Ascending aorta (tissue), 2 donors: ENCODE measurements around the gene QPRT. TPM values are rescaled to one million over a fixed set of nuclear protein-coding genes. Genes with fewer than 3 reads are reported as not detected.
"Not testable (repeated sequence)": the region's sequence is repeated elsewhere in the genome, so short reads cannot be mapped to it uniquely, and the experiment has no call there.

Experiments
- DNase-seq, 2 donors: peaks; one replicate each; pipeline ENCODE4 v3.0.0-alpha.2; 2019; ENCODE audit warnings: low spot score in 2 of 2
- H3K27ac ChIP-seq, 2 donors: fragments of 200-600 bp; sonication (generic); one replicate each; pipeline ENCODE4 v1.5.1; 2016 to 2017; ENCODE audit warnings: mild to moderate bottlenecking in 1 of 2
- H3K27me3 ChIP-seq: fragments of 200-600 bp; sonication (generic); one replicate; pipeline ENCODE4 v1.5.1; 2017
- H3K36me3 ChIP-seq, 2 donors: fragments of 200-600 bp; sonication (generic); one replicate each; pipeline ENCODE4 v1.5.1; 2016
- H3K4me1 ChIP-seq, 2 donors: fragments of 200-600 bp; sonication (generic); one replicate each; pipeline ENCODE4 v1.5.1; 2016 to 2017; ENCODE audit warnings: mild to moderate bottlenecking in 1 of 2
- H3K4me3 ChIP-seq, 2 donors: fragments of 200-600 bp; sonication (generic); one replicate each; pipeline ENCODE4 v1.5.1; 2016 to 2017; ENCODE audit warnings: mild to moderate bottlenecking in 1 of 2
- H3K9me3 ChIP-seq, 2 donors: fragments of 200-600 bp; sonication (generic); one replicate each; pipeline ENCODE4 v1.5.1; 2016
- intact Hi-C: fragments of 100-400 bp; cut with DNase I; formaldehyde crosslinking; loops from one replicate; pipeline ENCODE4 v1.15.1; 2023
- total RNA-seq: library from RNA; depleted of rRNA; stranded (reverse); fragments of >200 nt; gene quantifications from one replicate; pipeline ENCODE4 v1.1.0, GENCODE V29; 2016
- TF ChIP-seq, protein P1 (sequence below), 3 experiments: fragments of 200-600 bp in 2 of 3; fragments of 450-650 bp in 1 of 3; sonication (generic) in 2 of 3; IDR thresholded peaks; one replicate each; pipeline ENCODE4 v1.5.1; 2016 to 2019; ENCODE audit warnings: antibody characterized with exemption in 3 of 3, mild to moderate bottlenecking in 1 of 3, moderate library complexity in 1 of 3

The QPRT gene
- total RNA-seq = 5.7 TPM

DNA sequence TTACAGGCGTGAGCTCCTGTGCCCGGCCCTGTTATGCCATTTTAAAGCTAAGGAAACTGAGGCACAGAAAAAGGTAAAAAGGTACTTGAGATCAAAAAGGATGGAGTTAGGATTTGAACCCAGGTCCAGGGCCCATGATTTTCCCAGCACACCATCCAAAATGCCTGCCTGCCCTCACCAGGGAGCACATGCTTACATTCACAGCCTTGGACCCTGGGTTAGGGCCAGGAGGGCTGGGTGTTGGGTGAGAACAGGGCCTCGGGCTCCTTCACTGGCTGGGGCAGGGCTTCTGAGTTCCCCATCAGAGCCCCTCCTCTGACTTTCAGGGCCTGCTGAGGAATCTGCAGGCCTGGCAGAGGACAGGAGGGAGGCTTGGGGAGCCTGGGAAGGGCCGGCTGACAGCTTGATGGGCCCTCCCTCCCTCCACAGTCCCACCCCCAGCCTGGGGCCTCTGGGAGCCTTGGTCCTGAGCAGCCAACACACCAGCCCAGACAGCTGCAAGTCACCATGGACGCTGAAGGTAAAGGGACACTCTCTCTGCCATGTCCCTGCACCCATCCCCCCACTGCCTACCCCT is at the start of gene QPRT:
Gene QPRT (plus strand): TSS at position 490 of the 577 bp plus-strand sequence. CDS start 18 bp downstream, at position 508.
- TF ChIP-seq, protein P1, sequence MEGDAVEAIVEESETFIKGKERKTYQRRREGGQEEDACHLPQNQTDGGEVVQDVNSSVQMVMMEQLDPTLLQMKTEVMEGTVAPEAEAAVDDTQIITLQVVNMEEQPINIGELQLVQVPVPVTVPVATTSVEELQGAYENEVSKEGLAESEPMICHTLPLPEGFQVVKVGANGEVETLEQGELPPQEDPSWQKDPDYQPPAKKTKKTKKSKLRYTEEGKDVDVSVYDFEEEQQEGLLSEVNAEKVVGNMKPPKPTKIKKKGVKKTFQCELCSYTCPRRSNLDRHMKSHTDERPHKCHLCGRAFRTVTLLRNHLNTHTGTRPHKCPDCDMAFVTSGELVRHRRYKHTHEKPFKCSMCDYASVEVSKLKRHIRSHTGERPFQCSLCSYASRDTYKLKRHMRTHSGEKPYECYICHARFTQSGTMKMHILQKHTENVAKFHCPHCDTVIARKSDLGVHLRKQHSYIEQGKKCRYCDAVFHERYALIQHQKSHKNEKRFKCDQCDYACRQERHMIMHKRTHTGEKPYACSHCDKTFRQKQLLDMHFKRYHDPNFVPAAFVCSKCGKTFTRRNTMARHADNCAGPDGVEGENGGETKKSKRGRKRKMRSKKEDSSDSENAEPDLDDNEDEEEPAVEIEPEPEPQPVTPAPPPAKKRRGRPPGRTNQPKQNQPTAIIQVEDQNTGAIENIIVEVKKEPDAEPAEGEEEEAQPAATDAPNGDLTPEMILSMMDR (IDR thresholded peaks at IDR 0.05) = no peak
- Histone ChIP-seq H3K27me3 (no peaks in the 10 kb centered on the region), H3K4me1 (no peaks in the 10 kb centered on the region), H3K36me3 (no peaks in the 10 kb centered on the region), H3K27ac (no peak within 1 kb of the TSS), H3K4me3 (peak within 1 kb of the TSS; percentile 23 to 44), H3K9me3 (no peaks in the 10 kb centered on the region)
- intact Hi-C loops = no loop called here
- DNase-seq = no peak

DNA sequence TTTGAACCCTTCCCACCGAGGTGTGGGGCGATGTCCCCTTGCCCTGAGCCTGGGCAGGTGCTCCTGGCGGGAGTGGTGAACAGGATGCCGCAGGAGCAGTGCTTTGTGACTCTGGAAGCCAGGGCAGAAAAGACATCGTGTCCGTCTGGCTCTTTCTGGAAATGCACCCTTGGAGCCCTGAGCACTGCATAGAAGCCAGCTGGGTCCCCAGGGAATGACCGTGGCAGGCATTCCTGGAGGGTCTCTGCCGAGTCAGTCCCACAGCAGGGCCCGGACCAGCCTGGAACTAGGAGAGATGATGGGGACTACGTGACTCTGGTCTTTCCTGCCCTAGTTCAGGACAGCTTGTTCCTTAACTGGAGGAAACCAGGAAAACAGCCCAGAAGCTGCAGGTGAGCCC is 49.7 kb upstream of the QPRT start:
- intact Hi-C loops, H3K4me3 ChIP-seq, H3K9me3 ChIP-seq, H3K36me3 ChIP-seq, H3K4me1 ChIP-seq, H3K27me3 ChIP-seq: not testable (repeated sequence)
- H3K27ac ChIP-seq = peak overlapping the region; percentile 21 to 27
- peak in 1 of 2 donors; percentile 67 for DNase-seq

DNA sequence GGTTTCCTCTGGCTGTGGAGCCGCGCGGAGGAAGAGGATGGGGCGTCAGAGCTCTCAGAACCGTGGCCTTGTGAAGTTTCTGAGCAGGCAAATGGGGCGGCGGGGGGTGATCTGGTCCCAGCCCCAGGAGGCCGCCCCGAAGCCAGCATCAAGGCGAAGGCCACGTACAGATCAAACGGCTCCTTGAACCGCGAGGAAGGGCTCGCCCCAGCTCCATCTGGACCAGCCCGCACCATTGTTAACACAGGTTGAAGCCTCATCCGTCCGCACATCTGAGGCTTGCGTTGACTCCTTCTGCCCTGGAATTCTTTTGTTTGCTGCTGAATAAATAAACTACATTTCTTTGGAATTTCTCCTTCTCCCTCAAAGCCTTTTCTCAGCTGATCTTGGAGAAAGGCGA is 47.3 kb upstream of the QPRT start:
- H3K4me1 ChIP-seq, H3K4me3 ChIP-seq, H3K36me3 ChIP-seq, H3K27ac ChIP-seq, DNase-seq, intact Hi-C loops, H3K9me3 ChIP-seq, H3K27me3 ChIP-seq: not testable (repeated sequence)

DNA sequence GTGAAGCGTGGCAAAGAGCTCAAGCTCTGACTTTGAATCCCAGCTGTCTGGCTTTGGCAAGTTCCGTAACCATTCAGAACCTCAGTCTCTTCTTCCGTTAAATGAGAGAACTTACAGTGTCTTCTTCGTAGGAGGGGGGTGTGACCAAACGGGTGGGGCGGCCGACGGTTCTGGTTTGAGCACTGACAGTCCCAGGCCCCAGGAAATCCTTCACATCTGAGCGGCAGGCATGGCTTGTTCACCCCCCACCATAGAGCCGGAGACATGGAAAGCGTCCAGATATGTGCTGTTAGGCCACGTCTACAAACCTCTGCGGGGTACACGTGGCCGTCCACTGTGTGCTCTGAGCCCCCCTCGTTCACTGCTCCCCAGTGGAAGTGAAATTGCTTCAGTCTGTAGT is 43.1 kb upstream of the QPRT start:
- DNase-seq, H3K27me3 ChIP-seq, intact Hi-C loops, H3K36me3 ChIP-seq, H3K27ac ChIP-seq, H3K9me3 ChIP-seq, H3K4me1 ChIP-seq, H3K4me3 ChIP-seq: not testable (repeated sequence)

DNA sequence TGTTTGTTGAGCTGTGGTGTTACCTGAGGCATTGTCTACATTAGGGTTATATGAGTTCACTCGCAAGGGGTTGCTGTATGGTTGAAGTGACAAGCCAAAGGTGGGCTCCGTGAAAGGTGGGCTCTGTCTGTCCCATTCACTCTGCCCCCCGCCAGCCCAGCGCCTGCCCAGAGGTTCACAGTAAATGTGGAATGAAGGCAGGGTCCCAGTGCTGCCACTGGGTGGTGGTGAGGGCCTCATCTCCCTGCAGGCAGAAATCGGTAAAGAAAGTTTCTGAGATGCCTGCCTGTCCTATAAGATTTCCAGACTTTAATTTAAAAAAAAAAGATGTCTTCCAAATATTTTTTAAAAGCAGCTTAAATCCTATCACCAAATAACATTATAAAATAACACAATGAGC is 42.6 kb upstream of the QPRT start:
- H3K27me3 ChIP-seq, DNase-seq, intact Hi-C loops, H3K36me3 ChIP-seq, H3K4me3 ChIP-seq, H3K9me3 ChIP-seq, H3K4me1 ChIP-seq, H3K27ac ChIP-seq: not testable (repeated sequence)

DNA sequence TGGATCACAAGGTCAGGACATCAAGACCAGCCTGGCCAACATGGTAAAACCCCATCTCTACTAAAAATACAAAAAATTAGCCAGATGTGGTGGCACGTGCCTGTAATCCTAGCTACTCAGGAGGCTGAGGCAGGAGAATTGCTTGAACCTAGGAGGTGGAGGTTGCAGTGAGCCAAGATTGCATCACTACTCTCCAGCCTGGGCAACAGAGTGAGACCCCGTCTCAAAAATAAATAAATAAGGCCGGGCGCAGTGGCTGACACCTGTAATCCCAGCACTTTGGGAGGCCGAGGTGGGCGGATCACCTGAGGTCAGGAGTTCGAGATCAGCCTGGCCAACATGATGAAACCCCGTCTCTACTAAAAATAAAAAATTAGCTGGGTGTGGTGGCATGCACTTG is 40.2 kb upstream of the QPRT start:
- H3K9me3 ChIP-seq, H3K4me3 ChIP-seq, DNase-seq, intact Hi-C loops, H3K27me3 ChIP-seq, H3K36me3 ChIP-seq, H3K4me1 ChIP-seq, H3K27ac ChIP-seq: not testable (repeated sequence)

DNA sequence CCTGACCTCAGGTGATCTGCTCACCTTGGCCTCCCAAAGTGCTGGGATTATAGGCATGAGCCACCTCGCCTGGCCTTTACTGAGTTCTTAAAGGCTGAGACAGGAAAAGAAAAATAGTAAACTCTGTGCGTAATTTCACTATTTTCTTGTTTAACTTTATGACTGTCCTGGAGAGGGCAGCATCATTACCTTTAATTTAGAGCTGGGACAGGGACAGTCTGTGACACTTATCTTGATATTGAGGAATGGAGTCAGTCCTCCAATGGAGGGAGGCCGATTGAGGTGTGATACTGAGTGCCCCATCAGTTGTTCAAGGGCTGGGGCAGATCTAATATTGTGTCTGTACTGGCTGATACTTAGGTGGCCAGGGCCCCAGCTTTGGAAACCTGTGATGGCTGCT is 37.4 kb upstream of the QPRT start:
- no peaks in the 10 kb centered on the region for H3K4me1 ChIP-seq
- H3K9me3 ChIP-seq = no peaks in the 10 kb centered on the region
- intact Hi-C loops = no loop called here
- TF ChIP-seq, protein P1 (IDR thresholded peaks at IDR 0.05) = no peak
- no peak overlapping the region for H3K4me3 ChIP-seq
- no peaks in the 10 kb centered on the region for H3K36me3 ChIP-seq
- H3K27ac ChIP-seq = no peak overlapping the region
- no peak for DNase-seq
- no peaks in the 10 kb centered on the region for H3K27me3 ChIP-seq

DNA sequence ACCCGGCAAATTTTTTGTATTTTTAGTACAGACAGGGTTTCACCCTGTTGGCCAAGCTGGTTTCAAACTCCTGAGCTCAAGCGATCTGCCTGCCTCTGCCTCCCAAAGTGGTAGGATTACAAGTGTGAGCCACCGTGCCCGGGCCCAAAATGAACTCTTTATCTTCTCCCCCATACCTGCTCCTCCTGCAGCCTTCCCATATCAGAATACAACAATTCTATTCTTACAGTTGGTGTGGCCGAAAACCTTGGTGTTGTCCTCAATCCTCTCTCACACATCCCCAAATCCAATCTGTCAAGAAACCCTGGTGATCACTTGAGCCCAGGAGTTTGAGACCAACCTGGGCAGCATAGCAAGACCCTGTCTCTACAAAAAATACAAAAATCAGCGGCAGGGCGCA is 35.4 kb upstream of the QPRT start:
- Histone ChIP-seq H3K9me3 (no peaks in the 10 kb centered on the region), H3K4me1 (no peaks in the 10 kb centered on the region), H3K4me3 (no peak overlapping the region), H3K27me3 (no peaks in the 10 kb centered on the region), H3K36me3 (no peaks in the 10 kb centered on the region), H3K27ac (no peak overlapping the region)
- TF ChIP-seq, protein P1 (IDR thresholded peaks at IDR 0.05) = no peak
- no peak for DNase-seq
- intact Hi-C loops = no loop called here
